HepG2 (cell line): Measurements from ENCODE around the gene ACTN1.

Experiments used
- MATR3 ChIP-seq: sonication (generic); formaldehyde crosslinking; IDR thresholded peaks from 2 replicates; pipeline ENCODE4 v1.4.0; 2020; ENCODE audit warnings: missing genetic modification reagents
- POLR2A ChIP-seq, 2 experiments: IDR thresholded peaks; 2 replicates each; pipeline ENCODE4 v1.6.1; 2011; ENCODE audit warnings: low read depth in 2 of 2, low read length in 2 of 2, mild to moderate bottlenecking in 1 of 2, moderate library complexity in 1 of 2; ENCODE audit not compliant: insufficient read depth in 1 of 2
- ZNF609 ChIP-seq: sonication (generic); formaldehyde crosslinking; IDR thresholded peaks from 2 replicates; pipeline ENCODE4 v1.4.0; 2020; ENCODE audit warnings: mild to moderate bottlenecking, missing genetic modification reagents, borderline replicate concordance
- TF ChIP-seq, protein P1 (sequence below): sonication (generic); formaldehyde crosslinking; IDR thresholded peaks from 2 replicates; pipeline ENCODE4 v1.5.0; 2020; ENCODE audit warnings: missing genetic modification reagents, mild to moderate bottlenecking, borderline replicate concordance
- TF ChIP-seq, protein P2 (sequence below): sonication (generic); formaldehyde crosslinking; IDR thresholded peaks from 2 replicates; pipeline ENCODE4 v1.5.0; 2020; ENCODE audit warnings: mild to moderate bottlenecking, missing genetic modification reagents, moderate library complexity

- no peak for TF ChIP-seq MATR3 (CRISPR knock-in tag)
- no peak for TF ChIP-seq ZNF609 (CRISPR knock-in tag)
- TF ChIP-seq POLR2A (IDR thresholded peaks at IDR 0.05; ENCODE audit: insufficient read depth in 1 of 2, low read depth in 2 of 2, low read length in 2 of 2) = no peak
- TF ChIP-seq, protein P1, sequence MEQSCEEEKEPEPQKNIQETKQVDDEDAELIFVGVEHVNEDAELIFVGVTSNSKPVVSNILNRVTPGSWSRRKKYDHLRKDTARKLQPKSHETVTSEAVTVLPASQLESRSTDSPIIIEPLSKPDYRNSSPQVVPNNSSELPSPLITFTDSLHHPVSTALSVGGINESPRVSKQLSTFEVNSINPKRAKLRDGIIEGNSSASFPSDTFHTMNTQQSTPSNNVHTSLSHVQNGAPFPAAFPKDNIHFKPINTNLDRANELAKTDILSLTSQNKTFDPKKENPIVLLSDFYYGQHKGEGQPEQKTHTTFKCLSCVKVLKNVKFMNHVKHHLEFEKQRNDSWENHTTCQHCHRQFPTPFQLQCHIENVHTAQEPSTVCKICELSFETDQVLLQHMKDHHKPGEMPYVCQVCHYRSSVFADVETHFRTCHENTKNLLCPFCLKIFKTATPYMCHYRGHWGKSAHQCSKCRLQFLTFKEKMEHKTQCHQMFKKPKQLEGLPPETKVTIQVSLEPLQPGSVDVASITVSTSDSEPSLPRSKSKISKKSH = no peak
- TF ChIP-seq, protein P2, sequence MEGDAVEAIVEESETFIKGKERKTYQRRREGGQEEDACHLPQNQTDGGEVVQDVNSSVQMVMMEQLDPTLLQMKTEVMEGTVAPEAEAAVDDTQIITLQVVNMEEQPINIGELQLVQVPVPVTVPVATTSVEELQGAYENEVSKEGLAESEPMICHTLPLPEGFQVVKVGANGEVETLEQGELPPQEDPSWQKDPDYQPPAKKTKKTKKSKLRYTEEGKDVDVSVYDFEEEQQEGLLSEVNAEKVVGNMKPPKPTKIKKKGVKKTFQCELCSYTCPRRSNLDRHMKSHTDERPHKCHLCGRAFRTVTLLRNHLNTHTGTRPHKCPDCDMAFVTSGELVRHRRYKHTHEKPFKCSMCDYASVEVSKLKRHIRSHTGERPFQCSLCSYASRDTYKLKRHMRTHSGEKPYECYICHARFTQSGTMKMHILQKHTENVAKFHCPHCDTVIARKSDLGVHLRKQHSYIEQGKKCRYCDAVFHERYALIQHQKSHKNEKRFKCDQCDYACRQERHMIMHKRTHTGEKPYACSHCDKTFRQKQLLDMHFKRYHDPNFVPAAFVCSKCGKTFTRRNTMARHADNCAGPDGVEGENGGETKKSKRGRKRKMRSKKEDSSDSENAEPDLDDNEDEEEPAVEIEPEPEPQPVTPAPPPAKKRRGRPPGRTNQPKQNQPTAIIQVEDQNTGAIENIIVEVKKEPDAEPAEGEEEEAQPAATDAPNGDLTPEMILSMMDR (CRISPR knock-in tag) = no peak
Observed at GRCh38 chr14:68950111-68950510, 29.0 kb downstream of the ACTN1 start.
